ENCODE measurements around the gene NAA80. TPM values are rescaled to one million over a fixed set of nuclear protein-coding genes. Genes with fewer than 3 reads are reported as not detected.
A peak's percentile ranks its signal among the peaks of the same experiment; 100 is the strongest.

The NAA80 gene
- total and polyA plus RNA-seq, 7 donors: 6.8 to 12.8 (median 8.6) TPM

GRCh38 chr3:50275996-50276761, 23.0 kb downstream of the NAA80 start:
- H3K27me3 ChIP-seq (ENCODE audit: insufficient read depth in 3 of 3, low read length in 2 of 3): peaks cover 0 to 1% (median 0%) of the 10 kb centered on the region in 3 donors
- H3K9me3 ChIP-seq: no peaks in the 10 kb centered on the region
- WGBS, 3 donors: 66 to 73% (median 67%) methylated on average over 76 to 79 of the region's 79 CpGs
- no peak for ATAC-seq
- no peaks in the 10 kb centered on the region for H3K36me3 ChIP-seq (ENCODE audit: insufficient read depth in 1 of 2, low read depth in 1 of 2)
- no peak for TF ChIP-seq CTCF (IDR thresholded peaks at IDR 0.05)
- intact Hi-C loops (cut with DNase I): no loop called here
- no peak for DNase-seq
- H3K4me3 ChIP-seq: no peak overlapping the region
- H3K27ac ChIP-seq: no peak overlapping the region
- peaks cover 24% of the 10 kb centered on the region for H3K4me1 ChIP-seq

GRCh38 chr3:50275141-50275995, 23.8 kb downstream of the NAA80 start:
- Histone ChIP-seq H3K4me1 (peaks cover 25% of the 10 kb centered on the region), H3K36me3 (ENCODE audit: insufficient read depth in 1 of 2, low read depth in 1 of 2) (no peaks in the 10 kb centered on the region), H3K9me3 (no peaks in the 10 kb centered on the region), H3K27me3 (ENCODE audit: insufficient read depth in 3 of 3, low read length in 2 of 3) (peaks cover 0 to 1% (median 0%) of the 10 kb centered on the region in 3 donors), H3K27ac (no peak overlapping the region), H3K4me3 (no peak overlapping the region)
- intact Hi-C loops (cut with DNase I): no loop called here
- 57 to 69% (median 67%) methylated on average over 61 to 65 of the region's 65 CpGs for WGBS, 3 donors
- TF ChIP-seq CTCF (IDR thresholded peaks at IDR 0.05): no peak
- ATAC-seq: no peak
- DNase-seq: no peak

GRCh38 chr3:50274371-50275104, 24.7 kb downstream of the NAA80 start:
- peak; percentile 57 for TF ChIP-seq CTCF (IDR thresholded peaks at IDR 0.05)
- DNase-seq: peak; percentile 69 to 80
- Histone ChIP-seq H3K27ac (no peak overlapping the region), H3K4me3 (no peak overlapping the region), H3K9me3 (no peaks in the 10 kb centered on the region), H3K36me3 (ENCODE audit: insufficient read depth in 1 of 2, low read depth in 1 of 2) (no peaks in the 10 kb centered on the region), H3K27me3 (ENCODE audit: insufficient read depth in 3 of 3, low read length in 2 of 3) (peaks cover 0 to 1% (median 0%) of the 10 kb centered on the region in 3 donors), H3K4me1 (peaks cover 30% of the 10 kb centered on the region)
- intact Hi-C loops (cut with DNase I): loop anchor here (5.0 kb wide), 2 partner anchors 82 to 152 kb away; partner anchors contain the start of gene GNAT1 (in 1 of the 2)
- 45 to 50% (median 49%) methylated on average over 26 of the region's 26 CpGs for WGBS, 3 donors
- peak in 2 of 4 donors; percentile 32 to 38 for ATAC-seq

GRCh38 chr3:50273689-50274065, 25.5 kb downstream of the NAA80 start:
- Histone ChIP-seq H3K36me3 (ENCODE audit: insufficient read depth in 1 of 2, low read depth in 1 of 2) (no peaks in the 10 kb centered on the region), H3K4me3 (peak overlapping the region; percentile 38), H3K4me1 (peaks cover 30% of the 10 kb centered on the region), H3K27ac (no peak overlapping the region), H3K9me3 (no peaks in the 10 kb centered on the region), H3K27me3 (ENCODE audit: insufficient read depth in 3 of 3, low read length in 2 of 3) (peaks cover 0 to 1% (median 0%) of the 10 kb centered on the region in 3 donors)
- ATAC-seq (no peak), DNase-seq (no peak)
- no peak for TF ChIP-seq CTCF (IDR thresholded peaks at IDR 0.05)
- 67 to 71% (median 69%) methylated on average over 25 to 31 of the region's 31 CpGs for WGBS, 3 donors
- intact Hi-C loops (cut with DNase I): loop anchor here (1.0 to 5.0 kb wide), 5 partner anchors 46 to 151 kb away; partner anchors contain the start of gene GNAT1 (in 1 of the 2)

All from psoas muscle (tissue), 8 donors.